A549 (cell line): ENCODE measurements around the gene GM2A.

Experiments
- KDM1A ChIP-seq: fragments of 200-600 bp; sonication (generic); IDR thresholded peaks from 2 replicates; pipeline ENCODE4 v1.6.1; 2016; ENCODE audit warnings: low read depth, mild to moderate bottlenecking
- MAZ ChIP-seq: fragments of 150-350 bp; IDR thresholded peaks from 2 replicates; pipeline ENCODE4 v1.6.1; 2014; ENCODE audit warnings: antibody characterized with exemption, low read depth, low read length, borderline replicate concordance
- POLR2A ChIP-seq: IDR thresholded peaks from 2 replicates; pipeline ENCODE4 v1.6.1; 2012; ENCODE audit warnings: mild to moderate bottlenecking, low read length
- POLR2AphosphoS2 ChIP-seq: conservative IDR thresholded peaks from 2 replicates; pipeline ENCODE4 v1.6.1; 2012; ENCODE audit warnings: low read length, improper control_type of control experiment, inconsistent platforms
- RAD21 ChIP-seq, 2 experiments: fragments of >200 bp in 1 of 2; sonication (Bioruptor Twin) in 1 of 2; formaldehyde crosslinking in 1 of 2; IDR thresholded peaks in 1 of 2; conservative IDR thresholded peaks in 1 of 2; 2 replicates in 1 of 2; 3 replicates in 1 of 2; pipeline ENCODE4 v1.6.1; 2012 to 2018; ENCODE audit warnings: inconsistent platforms in 1 of 2
- REST ChIP-seq: fragments of 200-600 bp; sonication (generic); IDR thresholded peaks from 2 replicates; pipeline ENCODE4 v1.6.1; 2016; ENCODE audit warnings: antibody characterized with exemption, mild to moderate bottlenecking, moderate library complexity
- TP53 ChIP-seq: fragments of 250-450 bp; sonication (Bioruptor Pico); IDR thresholded peaks from 2 replicates; pipeline ENCODE4 v1.5.0; 2021; ENCODE audit warnings: mild to moderate bottlenecking, moderate library complexity
- TF ChIP-seq, protein P1 (sequence below): fragments of >200 bp; sonication (Bioruptor Twin); formaldehyde crosslinking; IDR thresholded peaks from 3 replicates; pipeline ENCODE4 v1.5.1; 2016
- TF ChIP-seq, protein P2 (sequence below): IDR thresholded peaks from 2 replicates; pipeline ENCODE4 v1.6.1; 2012

DNA sequence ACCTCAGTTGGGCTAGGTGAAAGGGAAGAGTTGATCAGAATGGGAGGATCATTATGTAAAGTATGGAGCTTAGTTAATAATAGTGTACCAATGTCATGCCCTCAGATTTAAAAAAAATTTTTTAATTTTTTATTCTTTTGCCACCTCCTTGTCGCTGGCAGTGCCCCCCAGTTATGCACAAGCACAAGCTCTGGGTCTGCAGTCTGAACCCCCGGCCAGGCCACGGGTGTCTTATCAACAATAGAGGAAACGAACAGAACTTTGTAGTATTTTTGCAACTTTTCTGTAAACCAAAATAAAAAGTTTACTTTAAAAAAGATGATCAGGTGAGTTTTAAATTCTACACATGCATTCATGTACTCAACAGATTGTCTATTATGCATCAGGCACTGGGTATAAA is 1.4 kb upstream of the GM2A start:
- TF ChIP-seq, protein P1, sequence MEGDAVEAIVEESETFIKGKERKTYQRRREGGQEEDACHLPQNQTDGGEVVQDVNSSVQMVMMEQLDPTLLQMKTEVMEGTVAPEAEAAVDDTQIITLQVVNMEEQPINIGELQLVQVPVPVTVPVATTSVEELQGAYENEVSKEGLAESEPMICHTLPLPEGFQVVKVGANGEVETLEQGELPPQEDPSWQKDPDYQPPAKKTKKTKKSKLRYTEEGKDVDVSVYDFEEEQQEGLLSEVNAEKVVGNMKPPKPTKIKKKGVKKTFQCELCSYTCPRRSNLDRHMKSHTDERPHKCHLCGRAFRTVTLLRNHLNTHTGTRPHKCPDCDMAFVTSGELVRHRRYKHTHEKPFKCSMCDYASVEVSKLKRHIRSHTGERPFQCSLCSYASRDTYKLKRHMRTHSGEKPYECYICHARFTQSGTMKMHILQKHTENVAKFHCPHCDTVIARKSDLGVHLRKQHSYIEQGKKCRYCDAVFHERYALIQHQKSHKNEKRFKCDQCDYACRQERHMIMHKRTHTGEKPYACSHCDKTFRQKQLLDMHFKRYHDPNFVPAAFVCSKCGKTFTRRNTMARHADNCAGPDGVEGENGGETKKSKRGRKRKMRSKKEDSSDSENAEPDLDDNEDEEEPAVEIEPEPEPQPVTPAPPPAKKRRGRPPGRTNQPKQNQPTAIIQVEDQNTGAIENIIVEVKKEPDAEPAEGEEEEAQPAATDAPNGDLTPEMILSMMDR: no peak
- TF ChIP-seq POLR2A: no peak
- TF ChIP-seq, protein P2, sequence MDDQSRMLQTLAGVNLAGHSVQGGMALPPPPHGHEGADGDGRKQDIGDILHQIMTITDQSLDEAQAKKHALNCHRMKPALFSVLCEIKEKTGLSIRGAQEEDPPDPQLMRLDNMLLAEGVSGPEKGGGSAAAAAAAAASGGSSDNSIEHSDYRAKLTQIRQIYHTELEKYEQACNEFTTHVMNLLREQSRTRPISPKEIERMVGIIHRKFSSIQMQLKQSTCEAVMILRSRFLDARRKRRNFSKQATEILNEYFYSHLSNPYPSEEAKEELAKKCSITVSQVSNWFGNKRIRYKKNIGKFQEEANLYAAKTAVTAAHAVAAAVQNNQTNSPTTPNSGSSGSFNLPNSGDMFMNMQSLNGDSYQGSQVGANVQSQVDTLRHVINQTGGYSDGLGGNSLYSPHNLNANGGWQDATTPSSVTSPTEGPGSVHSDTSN: no peak
- no peak for TF ChIP-seq TP53 (CRISPR knock-in tag)
- TF ChIP-seq MAZ: no peak
- no peak for TF ChIP-seq RAD21 (conservative IDR thresholded peaks at IDR 0.05 in 1 of 2, IDR thresholded peaks at IDR 0.05 in 1 of 2)
- TF ChIP-seq KDM1A: no peak
- TF ChIP-seq POLR2AphosphoS2: no peak
- TF ChIP-seq REST: no peak
